ENCODE measurements around the gene HSPG2. TPM values are rescaled to one million over a fixed set of nuclear protein-coding genes. Genes with fewer than 3 reads are reported as not detected.
"Not testable (repeated sequence)": the region's sequence is repeated elsewhere in the genome, so short reads cannot be mapped to it uniquely, and the experiment has no call there.

Gene HSPG2
- total RNA-seq, 2 experiments from 2014 or later = 1.7 to 2.3 TPM

- ChIA-PET CTCF (interaction anchor here (0.8 kb wide), 1 partner anchor 85 kb away, joined by 3 read pairs; no protein-coding TSS in a partner anchor), POLR2A (no interaction called here)
Measured at GRCh38 chr1:21935891-21936365, 1.2 kb downstream of the HSPG2 start.

- POLR2A ChIA-PET = no interaction called here
- CTCF ChIA-PET = interaction anchor here (0.6 to 0.8 kb wide), 2 partner anchors 86 to 298 kb away, joined by 3 to 4 read pairs; no protein-coding TSS in a partner anchor
Measured at GRCh38 chr1:21935393-21935804, 1.7 kb downstream of the HSPG2 start.

GRCh38 chr1:21933397-21934248 lies 3.5 kb downstream of the HSPG2 start:
- POLR2A ChIA-PET = no interaction called here
- CTCF ChIA-PET = no interaction called here

GRCh38 chr1:21932127-21932526 lies 5.0 kb downstream of the HSPG2 start:
- POLR2A ChIA-PET = no interaction called here
- CTCF ChIA-PET = no interaction called here

- CTCF ChIA-PET = no interaction called here
- POLR2A ChIA-PET = no interaction called here
Measured at GRCh38 chr1:21931171-21932093, 5.7 kb downstream of the HSPG2 start.

GRCh38 chr1:21930629-21931170 lies 6.4 kb downstream of the HSPG2 start:
- POLR2A ChIA-PET = no interaction called here
- CTCF ChIA-PET = no interaction called here

- CTCF ChIA-PET = no interaction called here
- POLR2A ChIA-PET = no interaction called here
Measured at GRCh38 chr1:21930080-21930571, 7.0 kb downstream of the HSPG2 start.

- CTCF ChIA-PET = no interaction called here
- POLR2A ChIA-PET = no interaction called here
Measured at GRCh38 chr1:21927533-21928237, 9.4 kb downstream of the HSPG2 start.

- ChIA-PET POLR2A (no interaction called here), CTCF (no interaction called here)
Measured at GRCh38 chr1:21926814-21927532, 10.1 kb downstream of the HSPG2 start.

GRCh38 chr1:21926065-21926464 lies 11.0 kb downstream of the HSPG2 start:
- ChIA-PET POLR2A (no interaction called here), CTCF (no interaction called here)

- ChIA-PET CTCF (no interaction called here), POLR2A (no interaction called here)
Measured at GRCh38 chr1:21925334-21925940, 11.7 kb downstream of the HSPG2 start.

GRCh38 chr1:21924503-21925005 lies 12.6 kb downstream of the HSPG2 start:
- CTCF ChIA-PET = no interaction called here
- POLR2A ChIA-PET = no interaction called here

- POLR2A ChIA-PET = no interaction called here
Measured at GRCh38 chr1:21922090-21923013, 14.8 kb downstream of the HSPG2 start.

GRCh38 chr1:21921100-21921875 lies 15.8 kb downstream of the HSPG2 start:
- CTCF ChIA-PET = no interaction called here

More at GRCh38 chr1:21922090-21923013, 14.8 kb downstream of the HSPG2 start:
- CTCF ChIA-PET = no interaction called here

GRCh38 chr1:21919520-21919919 lies 17.6 kb downstream of the HSPG2 start:
- ChIA-PET CTCF (no interaction called here), POLR2A (interaction anchor here (0.5 kb wide), 1 partner anchor 738 kb away, joined by 3 read pairs; no protein-coding TSS in a partner anchor)

More at GRCh38 chr1:21921100-21921875, 15.8 kb downstream of the HSPG2 start:
- POLR2A ChIA-PET = no interaction called here

GRCh38 chr1:21917239-21917631 lies 19.9 kb downstream of the HSPG2 start:
- CTCF ChIA-PET, POLR2A ChIA-PET: not testable (repeated sequence)

All from activated CD8-positive, alpha-beta memory T cell treated with anti-CD3 and anti-CD28 coated beads for 36 hours (primary cell).